Measurements from ENCODE around the gene CHMP2A. TPM values are rescaled to one million over a fixed set of nuclear protein-coding genes. Genes with fewer than 3 reads are reported as not detected.
A peak's percentile ranks its signal among the peaks of the same experiment; 100 is the strongest.

Gene CHMP2A
- total RNA-seq, 1 experiment from 2014 or later = 191 TPM

GRCh38 chr19:58582985-58583384 is 28.1 kb upstream of the CHMP2A start:
- no peaks in the 10 kb centered on the region for H3K27me3 ChIP-seq (ENCODE audit: control insufficient read depth, insufficient read depth, low read length)
- peaks cover 6% of the 10 kb centered on the region for H3K4me1 ChIP-seq (ENCODE audit: control insufficient read depth, insufficient read depth, low read length)
- H3K36me3 ChIP-seq (ENCODE audit: control insufficient read depth, insufficient read depth, low read length) = no peaks in the 10 kb centered on the region
- ChIA-PET POLR2A (no interaction called here), CTCF (no interaction called here)
- no peak overlapping the region for H3K27ac ChIP-seq (ENCODE audit: low read length)
- in situ Hi-C loops (cut with HindIII; ENCODE audit: low pct_unique_long_range_greater_than_20kb, low sequenced_read_pairs) (no loop called here), intact Hi-C loops (cut with micrococcal nuclease; ENCODE audit: unreplicated experiment) (no loop called here)
- no peak for TF ChIP-seq TCF7L2 (IDR thresholded peaks at IDR 0.05; ENCODE audit: low read depth, low read length)
- TF ChIP-seq REST (IDR thresholded peaks at IDR 0.05; ENCODE audit: insufficient read depth in 1 of 2, low read depth in 2 of 2, low read length in 1 of 2) = no peak
- TF ChIP-seq SIN3A (IDR thresholded peaks at IDR 0.05; ENCODE audit: borderline replicate concordance, insufficient read depth, low read depth, low read length) = no peak
- no peak for TF ChIP-seq CTCF (IDR thresholded peaks at IDR 0.05)
- TF ChIP-seq POLR2AphosphoS5 (IDR thresholded peaks at IDR 0.05; ENCODE audit: low read depth, low read length) = no peak
- H3K4me3 ChIP-seq (ENCODE audit: low read depth in 2 of 2, low read length in 2 of 2) = no peak overlapping the region
- no peaks in the 10 kb centered on the region for H3K9me3 ChIP-seq (ENCODE audit: control insufficient read depth, insufficient read depth, low read depth, low read length)
- no TSS peak for BruUV-seq (replicated peaks)
- ATAC-seq = no peak
- no peak for DNase-seq (ENCODE audit: low read depth, low spot score)

- peak overlapping the region; percentile 29 for H3K27ac ChIP-seq (ENCODE audit: low read length)
- CTCF ChIA-PET = interaction anchor here (0.6 to 1.2 kb wide), 2 partner anchors 61 to 163 kb away, joined by 4 to 8 read pairs; partner anchors contain the start of gene ZBTB45
- DNase-seq (ENCODE audit: low read depth, low spot score) (peak; percentile 85), ATAC-seq (peak; percentile 93)
- in situ Hi-C loops (cut with HindIII; ENCODE audit: low pct_unique_long_range_greater_than_20kb, low sequenced_read_pairs) = no loop called here
- POLR2A ChIA-PET = no interaction called here
- peak; percentile 62; the same call in 1 of the 2 replicates for TF ChIP-seq TCF7L2 (IDR thresholded peaks at IDR 0.05; ENCODE audit: low read depth, low read length)
- peak; percentile 53; the same call in 1 of the 2 replicates for TF ChIP-seq POLR2AphosphoS5 (IDR thresholded peaks at IDR 0.05; ENCODE audit: low read depth, low read length)
- TF ChIP-seq SIN3A (IDR thresholded peaks at IDR 0.05; ENCODE audit: borderline replicate concordance, insufficient read depth, low read depth, low read length) = no peak
- TF ChIP-seq REST (IDR thresholded peaks at IDR 0.05; ENCODE audit: insufficient read depth in 1 of 2, low read depth in 2 of 2, low read length in 1 of 2) = no peak; a peak in 1 of 4 replicates
- peak; percentile 100 for TF ChIP-seq CTCF (IDR thresholded peaks at IDR 0.05)
- intact Hi-C loops (cut with micrococcal nuclease; ENCODE audit: unreplicated experiment) = no loop called here
- H3K9me3 ChIP-seq (ENCODE audit: control insufficient read depth, insufficient read depth, low read depth, low read length) = no peaks in the 10 kb centered on the region
- H3K27me3 ChIP-seq (ENCODE audit: control insufficient read depth, insufficient read depth, low read length) = no peaks in the 10 kb centered on the region
- BruUV-seq (replicated peaks) = no TSS peak
- no peaks in the 10 kb centered on the region for H3K36me3 ChIP-seq (ENCODE audit: control insufficient read depth, insufficient read depth, low read length)
- H3K4me1 ChIP-seq (ENCODE audit: control insufficient read depth, insufficient read depth, low read length) = peaks cover 6% of the 10 kb centered on the region
- no peak overlapping the region for H3K4me3 ChIP-seq (ENCODE audit: low read depth in 2 of 2, low read length in 2 of 2)
Measured at GRCh38 chr19:58581227-58582141, 26.6 kb upstream of the CHMP2A start.
